ENCODE measurements around the gene NME3. TPM values are rescaled to one million over a fixed set of nuclear protein-coding genes. Genes with fewer than 3 reads are reported as not detected.
A peak's percentile ranks its signal among the peaks of the same experiment; 100 is the strongest.

NME3 gene
- total RNA-seq, 1 donor from 2014 or later: 57.7 TPM

DNA sequence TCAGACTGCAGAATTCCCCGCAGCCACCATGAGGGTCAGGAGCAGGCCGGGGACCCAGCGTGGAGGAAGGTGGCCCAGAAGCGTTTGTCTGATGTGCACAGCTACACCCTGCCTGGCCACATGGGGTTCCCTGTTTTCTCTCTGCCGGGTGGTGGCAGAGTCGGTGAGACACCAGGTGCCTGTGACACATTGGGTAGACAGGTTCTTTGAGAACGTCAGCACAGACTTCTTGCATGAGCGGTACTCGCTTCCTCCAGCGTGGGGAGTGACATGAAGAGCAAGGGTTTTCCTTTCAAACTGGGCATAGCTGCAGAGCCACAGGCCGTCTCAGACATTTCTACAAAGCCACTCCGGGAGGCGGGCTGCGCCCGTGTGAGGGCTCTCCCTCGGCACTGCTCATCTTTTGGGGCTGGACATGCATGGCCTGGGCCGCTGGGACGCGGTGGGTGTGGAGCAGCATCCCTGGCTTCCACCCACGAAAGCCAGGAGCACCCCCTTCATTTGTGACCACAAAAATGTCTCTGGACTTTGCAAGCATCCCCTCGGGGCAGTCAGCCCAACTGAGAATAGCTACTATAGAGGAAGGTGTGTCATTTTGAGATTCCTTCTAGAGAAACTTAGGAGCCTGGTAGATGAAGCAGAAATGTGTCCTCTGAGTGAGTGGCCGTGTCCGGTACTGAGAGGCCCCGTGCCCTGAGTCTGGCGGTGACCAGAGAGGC lies 26.0 kb downstream of the NME3 start:
- H3K4me1 Mint-ChIP-seq: peaks cover 12% of the 10 kb centered on the region
- H3K36me3 Mint-ChIP-seq: peaks cover 6% of the 10 kb centered on the region
- no peaks in the 10 kb centered on the region for H3K9me3 Mint-ChIP-seq
- TF ChIP-seq, protein P1, sequence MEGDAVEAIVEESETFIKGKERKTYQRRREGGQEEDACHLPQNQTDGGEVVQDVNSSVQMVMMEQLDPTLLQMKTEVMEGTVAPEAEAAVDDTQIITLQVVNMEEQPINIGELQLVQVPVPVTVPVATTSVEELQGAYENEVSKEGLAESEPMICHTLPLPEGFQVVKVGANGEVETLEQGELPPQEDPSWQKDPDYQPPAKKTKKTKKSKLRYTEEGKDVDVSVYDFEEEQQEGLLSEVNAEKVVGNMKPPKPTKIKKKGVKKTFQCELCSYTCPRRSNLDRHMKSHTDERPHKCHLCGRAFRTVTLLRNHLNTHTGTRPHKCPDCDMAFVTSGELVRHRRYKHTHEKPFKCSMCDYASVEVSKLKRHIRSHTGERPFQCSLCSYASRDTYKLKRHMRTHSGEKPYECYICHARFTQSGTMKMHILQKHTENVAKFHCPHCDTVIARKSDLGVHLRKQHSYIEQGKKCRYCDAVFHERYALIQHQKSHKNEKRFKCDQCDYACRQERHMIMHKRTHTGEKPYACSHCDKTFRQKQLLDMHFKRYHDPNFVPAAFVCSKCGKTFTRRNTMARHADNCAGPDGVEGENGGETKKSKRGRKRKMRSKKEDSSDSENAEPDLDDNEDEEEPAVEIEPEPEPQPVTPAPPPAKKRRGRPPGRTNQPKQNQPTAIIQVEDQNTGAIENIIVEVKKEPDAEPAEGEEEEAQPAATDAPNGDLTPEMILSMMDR (IDR thresholded peaks at IDR 0.05; ENCODE audit: unreplicated experiment): no peak
- H3K27me3 Mint-ChIP-seq (ENCODE audit: low read depth): no peaks in the 10 kb centered on the region
- H3K27ac Mint-ChIP-seq: peak overlapping the region; percentile 92
- H3K4me3 Mint-ChIP-seq: no peak overlapping the region
- no peak for DNase-seq (ENCODE audit: low spot score in 2 of 2, unreplicated experiment in 2 of 2)

DNA sequence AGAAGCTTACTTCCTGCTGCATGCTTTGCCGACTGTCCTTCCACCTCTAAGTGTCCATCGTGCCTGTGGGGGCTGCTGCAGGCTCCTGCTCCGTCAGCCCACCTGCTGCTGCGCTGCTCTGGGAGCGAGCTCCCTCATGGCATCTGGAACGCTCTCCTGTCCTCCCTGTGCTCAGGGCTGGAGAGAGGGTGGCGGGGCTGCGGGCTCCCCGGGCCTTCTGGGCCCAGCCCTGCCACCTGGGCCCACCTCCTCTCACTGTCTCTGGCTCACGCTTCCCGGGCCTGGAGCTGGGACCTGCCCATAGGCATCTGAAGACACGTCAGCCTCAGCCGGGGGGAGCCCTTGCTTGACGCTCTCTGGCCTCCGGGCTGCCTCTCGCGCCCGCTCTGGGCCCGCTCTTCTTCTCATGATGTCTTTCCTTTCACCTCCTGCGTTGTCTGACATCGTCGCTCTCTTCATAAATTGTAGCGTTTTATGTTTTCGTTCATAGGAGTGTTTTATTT lies 27.0 kb downstream of the NME3 start:
- no peaks in the 10 kb centered on the region for H3K27me3 Mint-ChIP-seq (ENCODE audit: low read depth)
- peaks cover 4% of the 10 kb centered on the region for H3K36me3 Mint-ChIP-seq
- H3K27ac Mint-ChIP-seq: no peak overlapping the region
- TF ChIP-seq, protein P1 (IDR thresholded peaks at IDR 0.05; ENCODE audit: unreplicated experiment): no peak
- H3K4me3 Mint-ChIP-seq: no peak overlapping the region
- no peaks in the 10 kb centered on the region for H3K9me3 Mint-ChIP-seq
- H3K4me1 Mint-ChIP-seq: peaks cover 12% of the 10 kb centered on the region
- DNase-seq (ENCODE audit: low spot score in 2 of 2, unreplicated experiment in 2 of 2): no peak

DNA sequence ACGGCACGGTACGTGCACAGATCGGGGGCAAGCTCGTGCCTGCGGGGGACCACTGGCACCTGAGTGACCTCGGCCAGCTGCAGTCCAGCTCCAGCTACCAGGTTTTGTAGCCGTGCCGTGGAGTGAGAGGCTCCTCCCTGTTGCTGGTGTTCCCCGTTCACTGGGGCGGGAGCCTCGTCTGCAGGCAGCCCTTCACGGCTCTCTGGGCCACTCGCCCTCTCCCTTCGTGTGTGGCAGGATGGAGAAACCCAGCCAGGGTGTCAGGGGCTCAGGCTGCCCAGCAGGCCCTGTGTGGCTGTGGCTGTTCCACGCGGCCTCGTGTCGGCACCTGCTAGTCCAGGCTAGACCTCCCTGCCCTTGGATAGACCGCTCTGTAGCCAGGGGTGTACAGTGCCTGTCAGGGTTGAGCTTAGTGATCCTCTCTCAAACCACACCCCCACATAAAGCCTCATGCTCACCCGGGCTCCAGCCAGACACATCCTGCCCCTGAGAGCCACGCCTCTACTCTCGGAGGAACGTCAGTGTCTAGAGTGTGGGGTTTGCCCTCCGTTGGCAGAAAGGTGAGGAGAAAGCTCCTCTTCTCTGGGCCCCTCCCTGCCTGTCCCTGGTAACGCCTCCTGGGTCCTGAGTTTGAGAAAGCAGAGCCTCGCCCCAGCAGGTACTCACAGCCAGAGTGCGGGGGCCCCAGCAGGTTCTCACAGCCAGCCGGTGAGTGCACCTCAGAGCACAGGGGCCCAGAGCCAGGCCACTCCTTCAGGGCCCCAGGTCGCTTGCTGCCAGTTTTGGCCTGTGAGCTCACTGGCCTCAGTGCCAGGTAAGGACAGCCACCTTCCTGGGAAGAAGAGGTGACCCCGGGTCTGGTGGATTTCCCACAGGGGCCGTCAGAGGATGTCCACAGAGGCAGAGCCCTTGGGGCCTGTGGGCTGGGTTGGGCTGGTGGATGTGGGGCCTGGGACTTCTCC lies 27.7 kb downstream of the NME3 start:
- no peaks in the 10 kb centered on the region for H3K9me3 Mint-ChIP-seq
- H3K27ac Mint-ChIP-seq: no peak overlapping the region
- H3K4me3 Mint-ChIP-seq: no peak overlapping the region
- no peak for DNase-seq (ENCODE audit: low spot score in 2 of 2, unreplicated experiment in 2 of 2)
- H3K27me3 Mint-ChIP-seq (ENCODE audit: low read depth): no peaks in the 10 kb centered on the region
- peaks cover 12% of the 10 kb centered on the region for H3K4me1 Mint-ChIP-seq
- TF ChIP-seq, protein P1 (IDR thresholded peaks at IDR 0.05; ENCODE audit: unreplicated experiment): no peak
- H3K36me3 Mint-ChIP-seq: peaks cover 4% of the 10 kb centered on the region

DNA sequence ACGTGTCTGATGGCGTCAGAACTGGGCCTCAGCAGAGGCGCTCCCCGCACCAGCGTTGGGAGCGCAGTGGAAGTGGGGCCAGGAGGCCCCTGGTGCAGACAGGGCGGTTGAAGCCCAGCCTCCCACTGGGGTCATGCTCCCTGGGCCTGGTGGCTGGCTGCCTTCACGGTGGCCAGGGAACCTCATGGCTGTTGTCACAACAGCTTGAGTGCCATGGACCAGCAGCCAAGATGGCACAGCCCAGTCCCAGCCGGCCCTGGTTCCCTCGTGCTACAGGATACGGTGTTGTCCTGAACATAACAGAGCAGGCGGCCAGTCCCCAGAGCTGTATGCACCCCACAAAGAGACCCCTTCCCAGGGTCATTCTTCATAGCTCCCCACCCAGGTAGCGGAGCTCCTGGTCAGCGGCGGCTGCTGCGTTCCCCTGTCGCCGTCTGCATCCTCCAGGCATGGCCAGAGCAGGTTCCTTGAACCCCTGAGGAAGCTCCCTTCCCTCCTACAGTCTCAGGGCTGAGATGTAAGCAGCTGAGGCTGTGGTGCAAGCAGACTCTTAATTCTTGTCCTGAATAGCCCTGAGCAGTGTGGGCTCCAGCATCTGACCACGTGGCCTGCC lies 29.7 kb downstream of the NME3 start:
- peaks cover 4% of the 10 kb centered on the region for H3K36me3 Mint-ChIP-seq
- H3K4me1 Mint-ChIP-seq: peaks cover 12% of the 10 kb centered on the region
- TF ChIP-seq, protein P1 (IDR thresholded peaks at IDR 0.05; ENCODE audit: unreplicated experiment): no peak
- no peak overlapping the region for H3K27ac Mint-ChIP-seq
- no peak overlapping the region for H3K4me3 Mint-ChIP-seq
- no peaks in the 10 kb centered on the region for H3K27me3 Mint-ChIP-seq (ENCODE audit: low read depth)
- H3K9me3 Mint-ChIP-seq: no peaks in the 10 kb centered on the region
- no peak for DNase-seq (ENCODE audit: low spot score in 2 of 2, unreplicated experiment in 2 of 2)

DNA sequence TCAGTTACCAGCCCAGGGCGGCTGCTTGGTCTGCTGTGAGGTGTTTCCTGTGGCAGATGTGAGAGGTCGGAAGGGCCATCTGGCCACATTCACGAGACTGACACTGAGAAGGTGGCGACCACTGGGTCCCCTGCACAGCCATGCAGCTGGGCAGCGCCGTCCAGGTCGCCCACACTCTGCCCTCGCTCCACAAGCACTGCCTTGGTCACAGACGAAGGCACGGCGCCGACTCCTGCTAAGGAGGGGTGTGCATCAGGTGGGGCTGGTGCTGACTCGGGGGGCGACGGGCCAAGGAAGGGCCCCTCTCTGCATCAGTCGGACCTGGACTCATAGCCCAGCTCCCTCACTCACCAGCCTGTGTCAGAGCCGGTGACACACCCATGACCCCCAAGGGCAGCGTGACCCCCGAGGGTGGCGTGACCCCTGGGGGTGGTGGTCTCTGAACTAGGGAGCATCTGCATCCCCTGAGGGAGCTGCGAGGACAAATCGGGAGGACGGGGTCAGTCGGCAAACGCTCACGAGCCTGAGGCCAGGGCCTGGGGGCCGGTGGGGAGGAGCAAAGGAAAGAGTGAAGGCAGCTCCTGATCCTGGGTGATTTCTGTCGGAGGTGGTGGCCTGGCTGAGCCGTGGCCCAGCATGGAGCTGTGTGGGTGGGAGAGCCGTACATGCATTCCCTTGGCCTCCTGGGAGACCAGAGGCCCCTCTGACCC lies 30.4 kb downstream of the NME3 start:
- Mint-ChIP-seq H3K4me1 (peaks cover 10% of the 10 kb centered on the region), H3K27me3 (ENCODE audit: low read depth) (no peaks in the 10 kb centered on the region), H3K4me3 (no peak overlapping the region), H3K27ac (no peak overlapping the region), H3K36me3 (peaks cover 4% of the 10 kb centered on the region), H3K9me3 (no peaks in the 10 kb centered on the region)
- no peak for DNase-seq (ENCODE audit: low spot score in 2 of 2, unreplicated experiment in 2 of 2)
- TF ChIP-seq, protein P1 (IDR thresholded peaks at IDR 0.05; ENCODE audit: unreplicated experiment): no peak

Data from mesothelial cell of epicardium (in vitro differentiated cells).